Neural progenitor cell (in vitro differentiated cells): ENCODE results near the gene DKKL1.

Source experiments
- EZH2 ChIP-seq: fragments of 200-600 bp; sonication (generic); IDR thresholded peaks from 2 replicates; pipeline ENCODE4 v1.6.1; 2017; ENCODE audit warnings: antibody characterized with exemption, mild to moderate bottlenecking, moderate library complexity
- EZH2phosphoT487 ChIP-seq: fragments of 200-600 bp; sonication (generic); IDR thresholded peaks from 2 replicates; pipeline ENCODE4 v1.6.1; 2017; ENCODE audit warnings: antibody characterized with exemption
- TF ChIP-seq, protein P1 (sequence below): fragments of 200-600 bp; sonication (generic); IDR thresholded peaks from 2 replicates; pipeline ENCODE4 v1.5.1; 2017; ENCODE audit warnings: antibody characterized with exemption, mild to moderate bottlenecking

DNA sequence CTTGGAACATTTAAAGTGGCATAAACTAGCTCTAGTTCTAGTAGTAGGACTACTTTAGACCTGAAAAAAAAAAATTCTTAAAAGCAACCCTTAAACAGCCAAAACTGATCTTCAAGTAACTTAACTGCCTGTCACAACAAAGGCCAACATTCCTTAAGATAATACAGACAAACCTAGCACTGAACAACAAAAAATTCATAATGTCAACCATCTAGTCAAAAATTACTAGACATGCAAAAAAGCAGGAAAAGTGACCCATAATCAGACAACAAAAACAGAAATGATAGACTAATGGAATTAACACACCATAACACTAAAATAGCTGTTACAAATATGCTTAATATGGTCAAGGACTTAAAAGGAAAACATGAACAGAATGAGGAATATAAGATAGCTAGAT, 45.4 kb upstream of the DKKL1 start:
- TF ChIP-seq EZH2phosphoT487 (no peak), EZH2 (no peak)
- TF ChIP-seq, protein P1, sequence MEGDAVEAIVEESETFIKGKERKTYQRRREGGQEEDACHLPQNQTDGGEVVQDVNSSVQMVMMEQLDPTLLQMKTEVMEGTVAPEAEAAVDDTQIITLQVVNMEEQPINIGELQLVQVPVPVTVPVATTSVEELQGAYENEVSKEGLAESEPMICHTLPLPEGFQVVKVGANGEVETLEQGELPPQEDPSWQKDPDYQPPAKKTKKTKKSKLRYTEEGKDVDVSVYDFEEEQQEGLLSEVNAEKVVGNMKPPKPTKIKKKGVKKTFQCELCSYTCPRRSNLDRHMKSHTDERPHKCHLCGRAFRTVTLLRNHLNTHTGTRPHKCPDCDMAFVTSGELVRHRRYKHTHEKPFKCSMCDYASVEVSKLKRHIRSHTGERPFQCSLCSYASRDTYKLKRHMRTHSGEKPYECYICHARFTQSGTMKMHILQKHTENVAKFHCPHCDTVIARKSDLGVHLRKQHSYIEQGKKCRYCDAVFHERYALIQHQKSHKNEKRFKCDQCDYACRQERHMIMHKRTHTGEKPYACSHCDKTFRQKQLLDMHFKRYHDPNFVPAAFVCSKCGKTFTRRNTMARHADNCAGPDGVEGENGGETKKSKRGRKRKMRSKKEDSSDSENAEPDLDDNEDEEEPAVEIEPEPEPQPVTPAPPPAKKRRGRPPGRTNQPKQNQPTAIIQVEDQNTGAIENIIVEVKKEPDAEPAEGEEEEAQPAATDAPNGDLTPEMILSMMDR: no peak
